ENCODE measurements around the gene KAT8.

The KAT8 gene

GRCh38 chr16:31117384-31118222 lies at the start of gene KAT8:
Gene KAT8 (plus strand): TSS chr16:31117664. CDS start chr16:31117682, 18 bp downstream.
- DNase-seq (ENCODE audit: low spot score), result peak; percentile 97

- DNase-seq (ENCODE audit: low spot score), result no peak
Observed at GRCh38 chr16:31071861-31072260, 45.6 kb upstream of the KAT8 start.

GRCh38 chr16:31072540-31073141 lies 44.8 kb upstream of the KAT8 start:
- peak; percentile 54 for DNase-seq (ENCODE audit: low spot score)

- DNase-seq (ENCODE audit: low spot score), result peak; percentile 96
Observed at GRCh38 chr16:31073142-31073969, 44.1 kb upstream of the KAT8 start.

- DNase-seq (ENCODE audit: low spot score), result peak; percentile 98
Observed at GRCh38 chr16:31073970-31074813, 43.3 kb upstream of the KAT8 start, which contains the start of the genes ZNF646 and ZNF668. Gene ZNF646 (plus strand): TSS chr16:31074422. CDS start chr16:31076325, 1,903 bp downstream. Gene ZNF668 (minus strand): TSS chr16:31074240. CDS start chr16:31064459, 9,781 bp downstream.

- no peak for DNase-seq (ENCODE audit: low spot score)
Observed at GRCh38 chr16:31074814-31075183, 42.7 kb upstream of the KAT8 start.

- no peak for DNase-seq (ENCODE audit: low spot score)
Observed at GRCh38 chr16:31076319-31076718, 41.1 kb upstream of the KAT8 start.

GRCh38 chr16:31077024-31077423 lies 40.4 kb upstream of the KAT8 start:
- no peak for DNase-seq (ENCODE audit: low spot score)

- DNase-seq (ENCODE audit: low spot score), result no peak
Observed at GRCh38 chr16:31077592-31078396, 39.7 kb upstream of the KAT8 start.

- DNase-seq (ENCODE audit: low spot score), result no peak
Observed at GRCh38 chr16:31078597-31079341, 38.7 kb upstream of the KAT8 start.

GRCh38 chr16:31079342-31079944 lies 38.0 kb upstream of the KAT8 start:
- DNase-seq (ENCODE audit: low spot score), result no peak

GRCh38 chr16:31080035-31080629 lies 37.3 kb upstream of the KAT8 start:
- DNase-seq (ENCODE audit: low spot score), result no peak

GRCh38 chr16:31080756-31081419 lies 36.6 kb upstream of the KAT8 start:
- no peak for DNase-seq (ENCODE audit: low spot score)

- DNase-seq (ENCODE audit: low spot score), result no peak
Observed at GRCh38 chr16:31081428-31082351, 35.8 kb upstream of the KAT8 start.

- no peak for DNase-seq (ENCODE audit: low spot score)
Observed at GRCh38 chr16:31082368-31083045, 35.0 kb upstream of the KAT8 start.

- no peak for DNase-seq (ENCODE audit: low spot score)
Observed at GRCh38 chr16:31083081-31083480, 34.4 kb upstream of the KAT8 start.

- no peak for DNase-seq (ENCODE audit: low spot score)
Observed at GRCh38 chr16:31083556-31083955, 33.9 kb upstream of the KAT8 start.
